Pancreas (tissue), 10 donors: ENCODE measurements around the gene GALNT7. TPM values are rescaled to one million over a fixed set of nuclear protein-coding genes. Genes with fewer than 3 reads are reported as not detected.

Experiments used
- ATAC-seq, 4 donors: fragments of 200-7000 bp; cut with Tn5 transposase; one replicate each; pipeline versions ENCODE4 v1.8.0 to v1.9.1; 2020; ENCODE audit warnings: mild to moderate bottlenecking in 4 of 4, moderate library complexity in 4 of 4
- DNase-seq, 6 donors: peaks; one replicate each; pipeline ENCODE4 v3.0.0-alpha.2; 2020
- FAIRE-seq: peaks from 2 replicates; lab custom pipeline; 2012; peaks lifted over from hg19 to GRCh38; lab: Jason Lieb, UNC
- H3K27ac ChIP-seq, 4 donors: fragments of 200-600 bp; sonication (generic); 1 replicate in 3 of 4; 2 replicates in 1 of 4; pipeline versions ENCODE4 v1.5.0 to v1.8.0; 2020
- H3K27me3 ChIP-seq, 4 donors: fragments of 200-600 bp; one replicate each; pipeline ENCODE4 v1.8.0; 2021
- H3K36me3 ChIP-seq, 3 donors: fragments of 200-600 bp; sonication (generic) in 1 of 3; one replicate each; pipeline versions ENCODE4 v1.5.0 to v1.8.0; 2020 to 2021
- H3K4me1 ChIP-seq, 3 donors: fragments of 200-600 bp; one replicate each; pipeline ENCODE4 v1.8.0; 2021
- H3K4me3 ChIP-seq, 4 donors: fragments of 200-600 bp; sonication (generic) in 2 of 4; one replicate each; pipeline versions ENCODE4 v1.5.0 to v1.8.0; 2020 to 2021
- H3K9me3 ChIP-seq, 4 donors: fragments of 200-600 bp; one replicate each; pipeline ENCODE4 v1.8.0; 2021
- WGBS, 2 donors: extraction: QIAGEN DNeasy Blood & Tissue Kit; methylation state at CpG; one replicate each; pipeline ENCODE4 v1.1.7; 2013; 5-methylcytosine and 5-hydroxymethylcytosine counted together
- intact Hi-C, 3 donors: fragments of 100-400 bp; cut with DNase I; formaldehyde crosslinking; loops; one replicate each; pipeline versions ENCODE4 v1.11.1 to v1.14.2; 2022
- polyA plus RNA-seq, 2 donors: library from polyadenylated mRNA; stranded (reverse); fragments of 200-250 nt; gene quantifications; one replicate each; pipeline ENCODE4 v1.2.3, GENCODE V29; 2013
- total RNA-seq, 6 donors: library from RNA; stranded (reverse); fragmentation: NEBNext Ultra II Directional in 4 of 6; extraction: Animal tissue kit (Norgen Biotek cat#: 25700) in 4 of 6; gene quantifications; one replicate each; pipeline versions ENCODE4 v1.2.1 to v1.2.4, GENCODE V29; 2021 to 2023
- TF ChIP-seq, protein P1 (sequence below), 4 donors: fragments of 200-600 bp; sonication (generic) in 3 of 4; IDR thresholded peaks; one replicate each; pipeline versions ENCODE4 v1.5.0 to v1.8.0; 2021; ENCODE audit warnings: antibody characterized with exemption in 4 of 4
- donor health status: healthy with polysubstance abuse.
- donor health status: DM: no; HTN: no; CAD: no; lungs with moderate emphysema.
- donor health status: DM: no; HTN: no; CAD: no.
- donor health status: control.
- donor health status: control.
- donor health status: Bipolar disorder and iron deficiency.
- donor health status: DM: yes; HTN: yes; CAD: no.
- donor health status: DM: no; HTN: no; CAD: no.
- donor health status: DM: no; HTN: no; CAD: no.
- donor health status: DM: yes; HTN: yes; CAD: no.

The GALNT7 gene
- total and polyA plus RNA-seq, 8 donors: 5.7 to 31.2 (median 23.0) TPM

DNA sequence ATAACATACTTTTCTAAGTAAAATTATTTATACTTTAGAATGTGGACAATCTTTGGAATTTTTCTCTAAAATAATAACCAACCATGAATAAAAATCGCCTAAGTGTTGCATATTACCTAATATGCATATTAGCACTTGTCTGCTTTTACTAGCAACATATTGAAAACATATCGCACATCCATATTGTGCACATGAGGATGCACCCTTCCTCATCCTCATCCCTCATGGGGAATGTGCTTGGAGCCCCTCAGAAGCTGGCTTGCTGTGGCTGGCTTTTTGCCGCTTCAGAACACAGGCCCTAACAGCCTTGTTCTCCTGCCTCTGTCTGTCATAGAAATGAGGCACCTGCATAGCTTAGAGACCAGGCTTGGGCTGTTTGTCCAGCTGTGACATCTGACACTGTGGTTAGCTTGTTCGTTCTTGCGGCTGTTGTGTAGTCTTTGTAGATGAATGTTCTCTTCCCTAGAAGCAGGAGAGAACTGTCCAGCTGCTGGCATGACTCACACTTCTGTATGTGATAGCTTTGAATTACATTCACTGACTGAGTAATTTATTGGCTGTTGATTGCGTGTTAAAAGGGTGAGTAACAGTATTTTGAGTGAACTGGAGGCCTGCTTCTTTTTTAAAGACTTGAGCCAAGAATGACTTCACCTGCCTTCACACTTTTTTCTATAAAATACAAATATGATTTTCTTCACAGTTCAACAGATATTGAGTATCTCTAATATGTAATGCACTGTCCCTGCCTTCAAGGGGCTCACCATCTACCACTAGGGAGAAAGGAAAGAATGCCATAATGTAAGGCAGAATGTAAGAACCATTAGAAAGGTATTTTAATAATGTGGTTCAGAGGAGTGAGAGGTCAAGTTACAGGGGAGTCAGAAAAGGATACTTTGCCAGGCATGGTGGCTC lies 83.7 kb downstream of the GALNT7 start:
- peak in 4 of 6 donors; percentile 77 to 90 (median 84) for DNase-seq
- Histone ChIP-seq H3K27me3 (no peaks in the 10 kb centered on the region), H3K36me3 (no peaks in the 10 kb centered on the region), H3K4me3 (no peak overlapping the region), H3K9me3 (no peaks in the 10 kb centered on the region), H3K27ac (peak overlapping the region; percentile 33 to 69 (median 48)), H3K4me1 (peaks cover 13 to 29% (median 25%) of the 10 kb centered on the region in 3 donors)
- WGBS, 2 donors: 40 to 45% methylated on average over 6 of the region's 6 CpGs
- TF ChIP-seq, protein P1, sequence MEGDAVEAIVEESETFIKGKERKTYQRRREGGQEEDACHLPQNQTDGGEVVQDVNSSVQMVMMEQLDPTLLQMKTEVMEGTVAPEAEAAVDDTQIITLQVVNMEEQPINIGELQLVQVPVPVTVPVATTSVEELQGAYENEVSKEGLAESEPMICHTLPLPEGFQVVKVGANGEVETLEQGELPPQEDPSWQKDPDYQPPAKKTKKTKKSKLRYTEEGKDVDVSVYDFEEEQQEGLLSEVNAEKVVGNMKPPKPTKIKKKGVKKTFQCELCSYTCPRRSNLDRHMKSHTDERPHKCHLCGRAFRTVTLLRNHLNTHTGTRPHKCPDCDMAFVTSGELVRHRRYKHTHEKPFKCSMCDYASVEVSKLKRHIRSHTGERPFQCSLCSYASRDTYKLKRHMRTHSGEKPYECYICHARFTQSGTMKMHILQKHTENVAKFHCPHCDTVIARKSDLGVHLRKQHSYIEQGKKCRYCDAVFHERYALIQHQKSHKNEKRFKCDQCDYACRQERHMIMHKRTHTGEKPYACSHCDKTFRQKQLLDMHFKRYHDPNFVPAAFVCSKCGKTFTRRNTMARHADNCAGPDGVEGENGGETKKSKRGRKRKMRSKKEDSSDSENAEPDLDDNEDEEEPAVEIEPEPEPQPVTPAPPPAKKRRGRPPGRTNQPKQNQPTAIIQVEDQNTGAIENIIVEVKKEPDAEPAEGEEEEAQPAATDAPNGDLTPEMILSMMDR (IDR thresholded peaks at IDR 0.05): no peak
- peak; percentile 94 to 96 (median 95) for ATAC-seq
- no peak for FAIRE-seq
- intact Hi-C loops: loop anchor here in 1 of 3 donors (5.0 kb wide), 1 partner anchor 225 kb away; no protein-coding TSS in a partner anchor

DNA sequence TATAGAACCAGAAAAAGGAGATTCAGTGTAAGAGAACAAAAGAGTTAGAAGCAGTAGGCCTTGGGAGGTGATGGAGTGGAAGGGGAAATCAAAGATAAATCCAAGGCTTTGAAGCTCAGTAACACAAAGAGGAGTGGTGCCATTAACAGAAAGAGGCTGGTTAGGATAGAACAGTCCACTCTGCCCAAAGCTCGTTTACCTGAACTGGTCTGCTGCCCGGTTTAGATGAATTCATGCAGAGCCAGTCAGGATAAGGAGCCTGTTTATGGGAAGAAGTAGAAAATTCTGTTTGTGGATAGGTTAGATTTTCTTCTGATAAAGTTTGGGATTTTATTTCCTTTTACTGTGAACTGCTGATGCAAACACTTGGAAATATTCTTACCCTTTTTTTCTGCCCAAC lies 85.0 kb downstream of the GALNT7 start:
- Histone ChIP-seq H3K4me3 (no peak overlapping the region), H3K9me3 (no peaks in the 10 kb centered on the region), H3K36me3 (no peaks in the 10 kb centered on the region), H3K4me1 (peaks cover 10 to 18% (median 16%) of the 10 kb centered on the region in 3 donors), H3K27me3 (no peaks in the 10 kb centered on the region), H3K27ac (no peak overlapping the region)
- FAIRE-seq (no peak), ATAC-seq (no peak), DNase-seq (no peak)
- TF ChIP-seq, protein P1 (IDR thresholded peaks at IDR 0.05): no peak
- intact Hi-C loops: loop anchor here in 1 of 3 donors (5.0 kb wide), 1 partner anchor 226 kb away; no protein-coding TSS in a partner anchor
- WGBS, 2 donors: 79% methylated on average over 2 of the region's 2 CpGs

DNA sequence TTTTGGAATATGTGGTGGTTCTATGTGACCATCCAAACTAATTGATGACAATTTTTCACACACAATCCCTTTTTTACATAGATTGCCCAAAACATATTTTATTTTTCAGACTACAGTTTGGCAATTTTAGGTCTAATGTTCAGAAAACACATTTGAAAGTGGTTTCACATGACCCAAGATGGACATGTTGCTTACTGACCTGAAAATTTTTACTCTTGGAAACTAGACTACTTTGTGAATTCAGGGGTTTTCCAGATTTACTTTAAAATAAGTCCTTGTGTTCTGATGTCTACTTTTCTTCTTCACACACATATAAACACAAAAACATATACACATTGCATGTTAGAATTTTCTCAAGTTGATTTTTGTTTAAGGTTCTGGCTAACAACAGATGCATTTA lies 86.0 kb downstream of the GALNT7 start:
- no peak overlapping the region for H3K4me3 ChIP-seq
- ATAC-seq (no peak), FAIRE-seq (no peak), DNase-seq (no peak)
- intact Hi-C loops: loop anchor here in 2 of 3 donors (5.0 kb wide), 2 partner anchors 227 to 232 kb away; no protein-coding TSS in a partner anchor
- H3K27me3 ChIP-seq: no peaks in the 10 kb centered on the region
- no peaks in the 10 kb centered on the region for H3K9me3 ChIP-seq
- H3K4me1 ChIP-seq: peaks cover 8 to 13% (median 10%) of the 10 kb centered on the region in 3 donors
- H3K27ac ChIP-seq: no peak overlapping the region
- H3K36me3 ChIP-seq: no peaks in the 10 kb centered on the region
- TF ChIP-seq, protein P1 (IDR thresholded peaks at IDR 0.05): no peak

DNA sequence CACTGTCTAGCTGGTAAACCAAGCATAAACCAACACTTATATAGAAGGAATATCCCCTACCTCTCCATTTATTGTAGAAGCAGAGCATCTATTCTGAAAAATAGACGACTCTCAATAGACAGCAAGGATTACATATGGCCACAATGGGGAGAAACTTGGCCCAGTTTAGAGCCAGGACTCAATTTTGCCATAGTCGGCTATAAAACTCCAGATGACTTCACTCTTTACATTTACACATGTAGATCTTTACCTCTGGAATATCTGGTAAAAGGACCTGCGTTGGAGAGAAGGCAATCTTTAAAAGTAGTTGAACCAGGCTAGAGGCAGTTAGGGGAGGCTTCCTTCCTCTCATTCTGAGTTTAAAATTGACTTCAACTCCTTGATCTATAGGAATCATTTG lies 88.2 kb downstream of the GALNT7 start:
- intact Hi-C loops: loop anchor here in 1 of 3 donors (5.0 kb wide), 1 partner anchor 235 kb away; no protein-coding TSS in a partner anchor
- Histone ChIP-seq H3K4me3 (no peak overlapping the region), H3K27ac (no peak overlapping the region), H3K4me1 (peaks cover 3 to 9% (median 4%) of the 10 kb centered on the region in 3 donors), H3K9me3 (no peaks in the 10 kb centered on the region), H3K36me3 (no peaks in the 10 kb centered on the region), H3K27me3 (no peaks in the 10 kb centered on the region)
- no peak for FAIRE-seq
- ATAC-seq: no peak
- TF ChIP-seq, protein P1 (IDR thresholded peaks at IDR 0.05): no peak
- no peak for DNase-seq
- 68 to 72% methylated on average over 3 of the region's 3 CpGs for WGBS, 2 donors
